Thyroid gland (tissue), 4 donors: ENCODE data around the gene CLTA.
"Not testable (repeated sequence)": the region's sequence is repeated elsewhere in the genome, so short reads cannot be mapped to it uniquely, and the experiment has no call there.

Source experiments
- POLR2A ChIP-seq, 2 donors: fragments of 450-650 bp; IDR thresholded peaks; one replicate each; pipeline ENCODE4 v1.6.1; 2017; ENCODE audit warnings: antibody characterized with exemption in 2 of 2, mild to moderate bottlenecking in 2 of 2, moderate library complexity in 1 of 2
- TF ChIP-seq, protein P1 (sequence below), 6 experiments: fragments of 200-600 bp in 3 of 6; fragments of 450-650 bp in 3 of 6; sonication (generic) in 3 of 6; IDR thresholded peaks; one replicate each; pipeline ENCODE4 v1.5.1; 2016 to 2019; ENCODE audit warnings: antibody characterized with exemption in 6 of 6, mild to moderate bottlenecking in 2 of 6, inconsistent platforms in 1 of 6, moderate library complexity in 1 of 6

DNA sequence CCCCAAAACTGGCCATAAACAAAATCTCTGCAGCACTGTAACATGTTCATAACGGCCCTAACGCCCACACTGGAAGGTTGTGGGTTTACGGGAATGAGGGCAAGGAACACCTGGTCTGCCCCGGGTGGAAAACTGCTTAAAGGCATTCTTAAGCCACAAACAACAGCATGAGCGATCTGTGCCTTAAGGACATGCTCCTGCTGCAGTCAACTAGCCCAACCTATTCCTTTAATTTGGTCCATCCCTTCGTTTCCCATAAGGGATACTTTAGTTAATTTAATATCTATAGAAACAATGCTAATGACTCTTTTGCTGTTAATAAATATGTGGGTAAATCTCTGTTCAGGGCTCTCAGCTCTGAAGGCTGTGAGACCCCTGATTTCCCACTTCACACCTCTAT lies 10.5 kb upstream of the CLTA start:
- TF ChIP-seq, protein P1, sequence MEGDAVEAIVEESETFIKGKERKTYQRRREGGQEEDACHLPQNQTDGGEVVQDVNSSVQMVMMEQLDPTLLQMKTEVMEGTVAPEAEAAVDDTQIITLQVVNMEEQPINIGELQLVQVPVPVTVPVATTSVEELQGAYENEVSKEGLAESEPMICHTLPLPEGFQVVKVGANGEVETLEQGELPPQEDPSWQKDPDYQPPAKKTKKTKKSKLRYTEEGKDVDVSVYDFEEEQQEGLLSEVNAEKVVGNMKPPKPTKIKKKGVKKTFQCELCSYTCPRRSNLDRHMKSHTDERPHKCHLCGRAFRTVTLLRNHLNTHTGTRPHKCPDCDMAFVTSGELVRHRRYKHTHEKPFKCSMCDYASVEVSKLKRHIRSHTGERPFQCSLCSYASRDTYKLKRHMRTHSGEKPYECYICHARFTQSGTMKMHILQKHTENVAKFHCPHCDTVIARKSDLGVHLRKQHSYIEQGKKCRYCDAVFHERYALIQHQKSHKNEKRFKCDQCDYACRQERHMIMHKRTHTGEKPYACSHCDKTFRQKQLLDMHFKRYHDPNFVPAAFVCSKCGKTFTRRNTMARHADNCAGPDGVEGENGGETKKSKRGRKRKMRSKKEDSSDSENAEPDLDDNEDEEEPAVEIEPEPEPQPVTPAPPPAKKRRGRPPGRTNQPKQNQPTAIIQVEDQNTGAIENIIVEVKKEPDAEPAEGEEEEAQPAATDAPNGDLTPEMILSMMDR (IDR thresholded peaks at IDR 0.05), result not testable (repeated sequence)
- TF ChIP-seq POLR2A (IDR thresholded peaks at IDR 0.05), result not testable (repeated sequence)
